Liver (tissue), 9 donors: Measurements from ENCODE around the gene NKAIN2. TPM values are rescaled to one million over a fixed set of nuclear protein-coding genes. Genes with fewer than 3 reads are reported as not detected.

Experiments
- DNase-seq: peaks from one replicate; pipeline ENCODE4 v3.0.0-alpha.2; 2017; ENCODE audit warnings: low spot score
- H3K27ac ChIP-seq, 2 donors: one replicate each; pipeline ENCODE4 v1.7.0; 2013; ENCODE audit warnings: inconsistent platforms in 2 of 2, low read length in 2 of 2, control low read depth in 1 of 2, low read depth in 1 of 2, mild to moderate bottlenecking in 1 of 2
- H3K27me3 ChIP-seq, 4 donors: one replicate each; pipeline versions ENCODE4 v1.6.1 to v1.7.0; 2013; ENCODE audit warnings: low read length in 3 of 4, inconsistent platforms in 1 of 4, mild to moderate bottlenecking in 1 of 4, moderate library complexity in 1 of 4; ENCODE audit not compliant: control insufficient read depth in 4 of 4, insufficient read depth in 4 of 4
- H3K36me3 ChIP-seq, 4 donors: one replicate each; pipeline versions ENCODE4 v1.6.1 to v1.7.0; 2013; ENCODE audit warnings: low read length in 3 of 4, mild to moderate bottlenecking in 3 of 4, low read depth in 1 of 4, moderate library complexity in 1 of 4; ENCODE audit not compliant: control insufficient read depth in 4 of 4, insufficient read depth in 3 of 4
- H3K4me1 ChIP-seq, 4 donors: one replicate each; pipeline versions ENCODE4 v1.6.1 to v1.7.0; 2013; ENCODE audit warnings: low read length in 3 of 4, mild to moderate bottlenecking in 3 of 4, moderate library complexity in 1 of 4; ENCODE audit not compliant: control insufficient read depth in 4 of 4, insufficient read depth in 4 of 4
- H3K4me3 ChIP-seq, 3 donors: one replicate each; pipeline versions ENCODE4 v1.6.1 to v1.7.0; 2013; ENCODE audit warnings: low read length in 3 of 3, control low read depth in 1 of 3, low read depth in 1 of 3, mild to moderate bottlenecking in 1 of 3
- H3K9ac ChIP-seq, 2 donors: one replicate each; pipeline ENCODE4 v1.7.0; 2013; ENCODE audit warnings: low read length in 2 of 2, mild to moderate bottlenecking in 2 of 2, moderate library complexity in 2 of 2, control low read depth in 1 of 2, low read depth in 1 of 2
- H3K9me3 ChIP-seq, 4 donors: one replicate each; pipeline versions ENCODE4 v1.6.1 to v1.7.0; 2013; ENCODE audit warnings: low read length in 3 of 4; ENCODE audit not compliant: control insufficient read depth in 4 of 4
- EGR1 ChIP-seq, 2 donors: IDR thresholded peaks; 2 replicates each; pipeline ENCODE4 v1.6.1; 2016 to 2018; ENCODE audit warnings: antibody characterized with exemption in 2 of 2, low read depth in 2 of 2
- FOXA1 ChIP-seq: IDR thresholded peaks from 2 replicates; pipeline ENCODE4 v1.6.1; 2016; ENCODE audit warnings: antibody characterized with exemption
- FOXA2 ChIP-seq: IDR thresholded peaks from 2 replicates; pipeline ENCODE4 v1.6.1; 2016; ENCODE audit warnings: antibody characterized with exemption
- GABPA ChIP-seq, 2 donors: IDR thresholded peaks in 1 of 2; conservative IDR thresholded peaks in 1 of 2; 2 replicates each; pipeline ENCODE4 v1.6.1; 2016; ENCODE audit warnings: antibody characterized with exemption in 2 of 2, mild to moderate bottlenecking in 1 of 2, moderate library complexity in 1 of 2
- HNF4A ChIP-seq, 2 donors: conservative IDR thresholded peaks; 2 replicates each; pipeline ENCODE4 v1.6.1; 2016; ENCODE audit warnings: antibody characterized with exemption in 2 of 2, mild to moderate bottlenecking in 2 of 2
- HNF4G ChIP-seq: IDR thresholded peaks from 2 replicates; pipeline ENCODE4 v1.6.1; 2016; ENCODE audit warnings: antibody characterized with exemption
- JUND ChIP-seq, 2 donors: IDR thresholded peaks; 2 replicates each; pipeline ENCODE4 v1.6.1; 2016; ENCODE audit warnings: antibody characterized with exemption in 2 of 2
- NR2F2 ChIP-seq: IDR thresholded peaks from 2 replicates; pipeline ENCODE4 v1.6.1; 2016; ENCODE audit warnings: antibody characterized with exemption
- RAD21 ChIP-seq, 2 donors: IDR thresholded peaks; 2 replicates each; pipeline ENCODE4 v1.6.1; 2016; ENCODE audit warnings: antibody characterized with exemption in 2 of 2, mild to moderate bottlenecking in 2 of 2
- RXRA ChIP-seq, 2 donors: IDR thresholded peaks; 2 replicates each; pipeline ENCODE4 v1.6.1; 2017 to 2018; ENCODE audit warnings: antibody characterized with exemption in 2 of 2, mild to moderate bottlenecking in 1 of 2
- SP1 ChIP-seq: IDR thresholded peaks from 2 replicates; pipeline ENCODE4 v1.6.1; 2018; ENCODE audit warnings: antibody characterized with exemption, mild to moderate bottlenecking
- TAF1 ChIP-seq: conservative IDR thresholded peaks from 2 replicates; pipeline ENCODE4 v1.6.1; 2016; ENCODE audit warnings: antibody characterized with exemption, mild to moderate bottlenecking
- YY1 ChIP-seq: IDR thresholded peaks from 2 replicates; pipeline ENCODE4 v1.6.1; 2016; ENCODE audit warnings: antibody characterized with exemption, mild to moderate bottlenecking
- polyA plus RNA-seq, 2 donors: library from polyadenylated mRNA; stranded (reverse) in 1 of 2; unstranded in 1 of 2; fragments of 200-250 nt in 1 of 2; fragments of >200 nt in 1 of 2; fragmentation: Nextera tagmentation in 1 of 2; extraction: Ambion mirVana in 1 of 2; gene quantifications; one replicate each; pipeline versions ENCODE4 v1.2.1 to v1.2.3, GENCODE V29; 2013 to 2015
- total RNA-seq, 2 donors: library from RNA; depleted of rRNA; stranded (reverse); fragments of >200 nt; gene quantifications; one replicate each; pipeline ENCODE4 v1.2.3, GENCODE V29; 2014
- TF ChIP-seq, protein P1 (sequence below): fragments of 150-350 bp; IDR thresholded peaks from 2 replicates; pipeline ENCODE4 v1.5.1; 2017; ENCODE audit warnings: improper control_type of control experiment, low read depth, low read length; ENCODE audit not compliant: missing input control
- TF ChIP-seq, protein P2 (sequence below): IDR thresholded peaks from 2 replicates; pipeline ENCODE4 v1.6.1; 2016; ENCODE audit warnings: antibody characterized with exemption
- TF ChIP-seq, protein P3 (sequence below): IDR thresholded peaks from 2 replicates; pipeline ENCODE4 v1.6.1; 2016; ENCODE audit warnings: antibody characterized with exemption, mild to moderate bottlenecking
- TF ChIP-seq, protein P4 (sequence below): IDR thresholded peaks from 2 replicates; pipeline ENCODE4 v1.6.1; 2016; ENCODE audit warnings: antibody characterized with exemption
- TF ChIP-seq, protein P5 (sequence below): IDR thresholded peaks from 2 replicates; pipeline ENCODE4 v1.6.1; 2016; ENCODE audit warnings: antibody characterized with exemption
- donor health status: healthy.
- donor health status: healthy.
- donor health status: healthy.
- donor health status: healthy.
- donor health status: healthy.

NKAIN2 gene
- total and polyA plus RNA-seq, 4 donors, result 0.05 to 0.14 TPM; not detected in 2

DNA sequence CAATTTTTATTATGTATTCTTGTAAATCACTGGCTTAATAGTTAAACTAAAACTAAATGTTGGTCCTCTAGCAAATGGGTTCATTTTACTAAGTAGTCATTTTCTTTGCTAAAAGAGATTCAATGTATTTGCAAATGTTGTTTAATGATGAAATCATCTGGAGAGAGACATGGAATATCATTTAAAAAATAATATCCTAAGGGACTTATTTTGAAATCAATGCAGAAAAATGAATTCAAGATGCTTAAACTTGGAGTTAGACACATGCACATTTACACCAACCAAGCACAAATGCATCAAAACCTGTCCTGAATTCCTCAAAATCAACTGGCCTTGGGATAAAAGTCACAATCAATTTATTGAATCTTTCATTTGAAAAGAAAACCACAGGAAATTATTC, 993.6 kb downstream of the NKAIN2 start:
- no peaks in the 10 kb centered on the region for H3K36me3 ChIP-seq
- no peaks in the 10 kb centered on the region for H3K4me1 ChIP-seq
- TF ChIP-seq JUND (IDR thresholded peaks at IDR 0.05) (no peak), FOXA2 (no peak), RAD21 (IDR thresholded peaks at IDR 0.05) (no peak), HNF4G (no peak), NR2F2 (no peak), SP1 (no peak), TAF1 (no peak), EGR1 (IDR thresholded peaks at IDR 0.05; ENCODE audit: low read depth in 2 of 2) (no peak), RXRA (IDR thresholded peaks at IDR 0.05) (no peak), FOXA1 (no peak), YY1 (no peak), HNF4A (conservative IDR thresholded peaks at IDR 0.05) (no peak), GABPA (IDR thresholded peaks at IDR 0.05 in 1 of 2, conservative IDR thresholded peaks at IDR 0.05 in 1 of 2) (no peak)
- TF ChIP-seq, protein P1, sequence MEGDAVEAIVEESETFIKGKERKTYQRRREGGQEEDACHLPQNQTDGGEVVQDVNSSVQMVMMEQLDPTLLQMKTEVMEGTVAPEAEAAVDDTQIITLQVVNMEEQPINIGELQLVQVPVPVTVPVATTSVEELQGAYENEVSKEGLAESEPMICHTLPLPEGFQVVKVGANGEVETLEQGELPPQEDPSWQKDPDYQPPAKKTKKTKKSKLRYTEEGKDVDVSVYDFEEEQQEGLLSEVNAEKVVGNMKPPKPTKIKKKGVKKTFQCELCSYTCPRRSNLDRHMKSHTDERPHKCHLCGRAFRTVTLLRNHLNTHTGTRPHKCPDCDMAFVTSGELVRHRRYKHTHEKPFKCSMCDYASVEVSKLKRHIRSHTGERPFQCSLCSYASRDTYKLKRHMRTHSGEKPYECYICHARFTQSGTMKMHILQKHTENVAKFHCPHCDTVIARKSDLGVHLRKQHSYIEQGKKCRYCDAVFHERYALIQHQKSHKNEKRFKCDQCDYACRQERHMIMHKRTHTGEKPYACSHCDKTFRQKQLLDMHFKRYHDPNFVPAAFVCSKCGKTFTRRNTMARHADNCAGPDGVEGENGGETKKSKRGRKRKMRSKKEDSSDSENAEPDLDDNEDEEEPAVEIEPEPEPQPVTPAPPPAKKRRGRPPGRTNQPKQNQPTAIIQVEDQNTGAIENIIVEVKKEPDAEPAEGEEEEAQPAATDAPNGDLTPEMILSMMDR, result no peak
- TF ChIP-seq, protein P2, sequence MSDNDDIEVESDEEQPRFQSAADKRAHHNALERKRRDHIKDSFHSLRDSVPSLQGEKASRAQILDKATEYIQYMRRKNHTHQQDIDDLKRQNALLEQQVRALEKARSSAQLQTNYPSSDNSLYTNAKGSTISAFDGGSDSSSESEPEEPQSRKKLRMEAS, result no peak
- TF ChIP-seq, protein P3, sequence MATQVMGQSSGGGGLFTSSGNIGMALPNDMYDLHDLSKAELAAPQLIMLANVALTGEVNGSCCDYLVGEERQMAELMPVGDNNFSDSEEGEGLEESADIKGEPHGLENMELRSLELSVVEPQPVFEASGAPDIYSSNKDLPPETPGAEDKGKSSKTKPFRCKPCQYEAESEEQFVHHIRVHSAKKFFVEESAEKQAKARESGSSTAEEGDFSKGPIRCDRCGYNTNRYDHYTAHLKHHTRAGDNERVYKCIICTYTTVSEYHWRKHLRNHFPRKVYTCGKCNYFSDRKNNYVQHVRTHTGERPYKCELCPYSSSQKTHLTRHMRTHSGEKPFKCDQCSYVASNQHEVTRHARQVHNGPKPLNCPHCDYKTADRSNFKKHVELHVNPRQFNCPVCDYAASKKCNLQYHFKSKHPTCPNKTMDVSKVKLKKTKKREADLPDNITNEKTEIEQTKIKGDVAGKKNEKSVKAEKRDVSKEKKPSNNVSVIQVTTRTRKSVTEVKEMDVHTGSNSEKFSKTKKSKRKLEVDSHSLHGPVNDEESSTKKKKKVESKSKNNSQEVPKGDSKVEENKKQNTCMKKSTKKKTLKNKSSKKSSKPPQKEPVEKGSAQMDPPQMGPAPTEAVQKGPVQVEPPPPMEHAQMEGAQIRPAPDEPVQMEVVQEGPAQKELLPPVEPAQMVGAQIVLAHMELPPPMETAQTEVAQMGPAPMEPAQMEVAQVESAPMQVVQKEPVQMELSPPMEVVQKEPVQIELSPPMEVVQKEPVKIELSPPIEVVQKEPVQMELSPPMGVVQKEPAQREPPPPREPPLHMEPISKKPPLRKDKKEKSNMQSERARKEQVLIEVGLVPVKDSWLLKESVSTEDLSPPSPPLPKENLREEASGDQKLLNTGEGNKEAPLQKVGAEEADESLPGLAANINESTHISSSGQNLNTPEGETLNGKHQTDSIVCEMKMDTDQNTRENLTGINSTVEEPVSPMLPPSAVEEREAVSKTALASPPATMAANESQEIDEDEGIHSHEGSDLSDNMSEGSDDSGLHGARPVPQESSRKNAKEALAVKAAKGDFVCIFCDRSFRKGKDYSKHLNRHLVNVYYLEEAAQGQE, result no peak
- TF ChIP-seq, protein P4, sequence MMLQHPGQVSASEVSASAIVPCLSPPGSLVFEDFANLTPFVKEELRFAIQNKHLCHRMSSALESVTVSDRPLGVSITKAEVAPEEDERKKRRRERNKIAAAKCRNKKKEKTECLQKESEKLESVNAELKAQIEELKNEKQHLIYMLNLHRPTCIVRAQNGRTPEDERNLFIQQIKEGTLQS, result no peak
- TF ChIP-seq, protein P5, sequence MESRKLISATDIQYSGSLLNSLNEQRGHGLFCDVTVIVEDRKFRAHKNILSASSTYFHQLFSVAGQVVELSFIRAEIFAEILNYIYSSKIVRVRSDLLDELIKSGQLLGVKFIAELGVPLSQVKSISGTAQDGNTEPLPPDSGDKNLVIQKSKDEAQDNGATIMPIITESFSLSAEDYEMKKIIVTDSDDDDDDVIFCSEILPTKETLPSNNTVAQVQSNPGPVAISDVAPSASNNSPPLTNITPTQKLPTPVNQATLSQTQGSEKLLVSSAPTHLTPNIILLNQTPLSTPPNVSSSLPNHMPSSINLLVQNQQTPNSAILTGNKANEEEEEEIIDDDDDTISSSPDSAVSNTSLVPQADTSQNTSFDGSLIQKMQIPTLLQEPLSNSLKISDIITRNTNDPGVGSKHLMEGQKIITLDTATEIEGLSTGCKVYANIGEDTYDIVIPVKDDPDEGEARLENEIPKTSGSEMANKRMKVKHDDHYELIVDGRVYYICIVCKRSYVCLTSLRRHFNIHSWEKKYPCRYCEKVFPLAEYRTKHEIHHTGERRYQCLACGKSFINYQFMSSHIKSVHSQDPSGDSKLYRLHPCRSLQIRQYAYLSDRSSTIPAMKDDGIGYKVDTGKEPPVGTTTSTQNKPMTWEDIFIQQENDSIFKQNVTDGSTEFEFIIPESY, result no peak
- no peak overlapping the region for H3K4me3 ChIP-seq
- H3K9ac ChIP-seq, result no peak overlapping the region
- no peak overlapping the region for H3K27ac ChIP-seq
- no peaks in the 10 kb centered on the region for H3K27me3 ChIP-seq
- no peak for DNase-seq
- no peaks in the 10 kb centered on the region for H3K9me3 ChIP-seq
